ENCODE results near the gene TINAG.
A peak's percentile ranks its signal among the peaks of the same experiment; 100 is the strongest.

The TINAG gene

GRCh38 chr6:54427396-54427937 is 119.2 kb downstream of the TINAG start:
- no peak for TF ChIP-seq CTCF (IDR thresholded peaks at IDR 0.05; ENCODE audit: borderline replicate concordance, control extremely low read depth, extremely low read depth, insufficient read depth, missing control alignments)

GRCh38 chr6:54428431-54428830 is 120.2 kb downstream of the TINAG start:
- TF ChIP-seq CTCF (IDR thresholded peaks at IDR 0.05; ENCODE audit: borderline replicate concordance, control extremely low read depth, extremely low read depth, insufficient read depth, missing control alignments), result no peak
- in situ Hi-C loops (cut with MboI; ENCODE audit: low sequenced_read_pairs, unreplicated experiment), result no loop called here
- DNase-seq (ENCODE audit: low spot score), result peak; percentile 8

More at GRCh38 chr6:54427396-54427937, 119.2 kb downstream of the TINAG start:
- in situ Hi-C loops (cut with MboI; ENCODE audit: low sequenced_read_pairs, unreplicated experiment), result no loop called here
- DNase-seq (ENCODE audit: low spot score), result no peak

- DNase-seq (ENCODE audit: low spot score), result no peak
- TF ChIP-seq CTCF (IDR thresholded peaks at IDR 0.05; ENCODE audit: borderline replicate concordance, control extremely low read depth, extremely low read depth, insufficient read depth, missing control alignments), result no peak
- in situ Hi-C loops (cut with MboI; ENCODE audit: low sequenced_read_pairs, unreplicated experiment), result no loop called here
Observed at GRCh38 chr6:54431466-54431865, 123.2 kb downstream of the TINAG start.

Measured in GM13976 (cell line).